Measurements from ENCODE around the gene ZDHHC20. TPM values are rescaled to one million over a fixed set of nuclear protein-coding genes. Genes with fewer than 3 reads are reported as not detected.
A peak's percentile ranks its signal among the peaks of the same experiment; 100 is the strongest.

ZDHHC20 gene
- total and polyA plus RNA-seq, 12 donors, result 6.3 to 28.5 (median 13.9) TPM

DNA sequence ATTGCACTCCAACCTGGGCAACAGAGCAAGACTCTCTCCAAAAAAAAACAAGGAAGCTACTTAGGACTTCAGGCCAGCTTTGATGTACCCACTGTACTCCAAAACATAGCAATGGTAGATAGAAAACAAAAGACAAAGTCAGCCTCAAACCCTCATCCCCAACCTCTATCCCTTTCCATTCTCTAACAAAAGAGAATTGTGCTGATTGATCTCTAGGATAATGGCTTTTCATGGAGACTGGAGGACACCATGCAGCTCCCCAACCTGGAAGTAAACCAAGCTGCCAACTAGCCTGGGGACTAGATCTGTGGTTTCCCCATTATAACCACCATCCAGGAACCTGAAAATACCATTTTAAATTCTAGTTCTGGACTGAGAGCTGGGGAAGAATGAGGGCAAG, 4.3 kb upstream of the ZDHHC20 start:
- no peaks in the 10 kb centered on the region for H3K36me3 ChIP-seq

DNA sequence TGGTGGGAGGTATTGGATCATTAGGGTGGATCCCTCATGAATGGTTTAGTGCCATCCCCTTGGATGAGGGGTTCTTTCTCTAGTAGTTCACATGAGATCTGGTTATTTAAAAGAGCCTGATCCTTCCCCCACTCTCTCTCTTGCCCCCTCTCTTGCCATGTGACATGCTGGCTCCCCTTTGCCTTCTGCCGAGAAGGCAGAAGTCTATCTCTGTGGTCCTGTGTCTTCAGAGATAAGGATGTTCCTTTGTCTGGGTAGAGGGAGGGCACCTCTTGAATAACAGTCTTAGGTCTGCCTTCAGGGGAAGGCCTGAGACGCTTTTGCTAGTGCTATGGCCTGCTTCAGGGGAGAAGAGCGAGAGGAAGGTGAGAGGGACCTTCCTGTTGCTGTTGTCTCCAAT, 2.0 kb upstream of the ZDHHC20 start:
- ATAC-seq (no peak), DNase-seq (no peak)
- H3K36me3 ChIP-seq, result no peaks in the 10 kb centered on the region
- no peak overlapping the region for H3K4me3 ChIP-seq
- no peaks in the 10 kb centered on the region for H3K9me3 ChIP-seq
- H3K27me3 ChIP-seq, result no peaks in the 10 kb centered on the region
- 73 to 75% methylated on average over 3 of the region's 3 CpGs for whole genome bisulfite sequencing, 2 donors
- H3K27ac ChIP-seq, result no peak overlapping the region
- TF ChIP-seq, protein P1, sequence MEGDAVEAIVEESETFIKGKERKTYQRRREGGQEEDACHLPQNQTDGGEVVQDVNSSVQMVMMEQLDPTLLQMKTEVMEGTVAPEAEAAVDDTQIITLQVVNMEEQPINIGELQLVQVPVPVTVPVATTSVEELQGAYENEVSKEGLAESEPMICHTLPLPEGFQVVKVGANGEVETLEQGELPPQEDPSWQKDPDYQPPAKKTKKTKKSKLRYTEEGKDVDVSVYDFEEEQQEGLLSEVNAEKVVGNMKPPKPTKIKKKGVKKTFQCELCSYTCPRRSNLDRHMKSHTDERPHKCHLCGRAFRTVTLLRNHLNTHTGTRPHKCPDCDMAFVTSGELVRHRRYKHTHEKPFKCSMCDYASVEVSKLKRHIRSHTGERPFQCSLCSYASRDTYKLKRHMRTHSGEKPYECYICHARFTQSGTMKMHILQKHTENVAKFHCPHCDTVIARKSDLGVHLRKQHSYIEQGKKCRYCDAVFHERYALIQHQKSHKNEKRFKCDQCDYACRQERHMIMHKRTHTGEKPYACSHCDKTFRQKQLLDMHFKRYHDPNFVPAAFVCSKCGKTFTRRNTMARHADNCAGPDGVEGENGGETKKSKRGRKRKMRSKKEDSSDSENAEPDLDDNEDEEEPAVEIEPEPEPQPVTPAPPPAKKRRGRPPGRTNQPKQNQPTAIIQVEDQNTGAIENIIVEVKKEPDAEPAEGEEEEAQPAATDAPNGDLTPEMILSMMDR (IDR thresholded peaks at IDR 0.05), result no peak
- peaks cover 4 to 24% (median 17%) of the 10 kb centered on the region in 9 donors for H3K4me1 ChIP-seq
- intact Hi-C loops (cut with DNase I), result loop anchor here in 1 of 10 donors (10.0 kb wide), 1 partner anchor 286 kb away; the partner anchor contains the start of genes MRPL57 and SKA3

More for the DNA sequence above, 4.3 kb upstream of the ZDHHC20 start:
- Histone ChIP-seq H3K27ac (no peak overlapping the region), H3K4me1 (peaks cover 0 to 4% (median 0%) of the 10 kb centered on the region in 9 donors), H3K4me3 (no peak overlapping the region), H3K27me3 (no peaks in the 10 kb centered on the region), H3K9me3 (peaks cover 0 to 2% (median 0%) of the 10 kb centered on the region in 11 donors)
- ATAC-seq (no peak), DNase-seq (no peak)
- intact Hi-C loops (cut with DNase I), result loop anchor here in 1 of 10 donors (10.0 kb wide), 1 partner anchor 289 kb away; the partner anchor contains the start of genes MRPL57 and SKA3
- TF ChIP-seq, protein P1 (IDR thresholded peaks at IDR 0.05), result no peak

DNA sequence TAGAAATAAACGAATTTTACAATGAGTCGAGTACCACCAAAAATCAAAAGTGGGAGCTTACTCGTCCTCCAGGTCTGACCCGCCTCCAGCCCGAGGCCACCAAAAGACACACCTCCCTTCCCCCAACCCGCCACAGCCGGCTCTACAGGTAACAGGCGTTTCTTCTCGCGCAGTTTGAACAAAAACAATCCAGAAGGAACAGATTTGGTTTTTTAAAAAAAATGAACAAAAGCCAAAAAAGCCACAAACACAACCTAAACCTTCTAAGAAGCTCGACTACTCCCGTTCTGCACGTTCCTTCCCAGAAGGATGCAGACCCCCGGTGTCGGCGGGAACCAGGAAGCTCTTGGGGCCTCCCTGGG, 671 bp downstream of the ZDHHC20 start:
- H3K27me3 ChIP-seq, result no peaks in the 10 kb centered on the region
- H3K27ac ChIP-seq, result peak overlapping the region; percentile 81 to 99 (median 94)
- peak; percentile 23 to 35 for DNase-seq
- intact Hi-C loops (cut with DNase I), result loop anchor here in 4 of 10 donors (2.0 to 5.0 kb wide), 2 partner anchors 24 to 161 kb away; no protein-coding TSS in a partner anchor
- ATAC-seq, result peak in 4 of 8 donors; percentile 34 to 59 (median 36)
- WGBS, 2 donors, result 0% methylated on average over 16 of the region's 16 CpGs
- peaks cover 0 to 5% (median 0%) of the 10 kb centered on the region in 11 donors for H3K9me3 ChIP-seq
- TF ChIP-seq, protein P1 (IDR thresholded peaks at IDR 0.05), result no peak
- H3K4me3 ChIP-seq, result peak overlapping the region; percentile 72 to 100 (median 96)
- H3K36me3 ChIP-seq, result no peaks in the 10 kb centered on the region
- peaks cover 4 to 43% (median 17%) of the 10 kb centered on the region in 9 donors for H3K4me1 ChIP-seq

DNA sequence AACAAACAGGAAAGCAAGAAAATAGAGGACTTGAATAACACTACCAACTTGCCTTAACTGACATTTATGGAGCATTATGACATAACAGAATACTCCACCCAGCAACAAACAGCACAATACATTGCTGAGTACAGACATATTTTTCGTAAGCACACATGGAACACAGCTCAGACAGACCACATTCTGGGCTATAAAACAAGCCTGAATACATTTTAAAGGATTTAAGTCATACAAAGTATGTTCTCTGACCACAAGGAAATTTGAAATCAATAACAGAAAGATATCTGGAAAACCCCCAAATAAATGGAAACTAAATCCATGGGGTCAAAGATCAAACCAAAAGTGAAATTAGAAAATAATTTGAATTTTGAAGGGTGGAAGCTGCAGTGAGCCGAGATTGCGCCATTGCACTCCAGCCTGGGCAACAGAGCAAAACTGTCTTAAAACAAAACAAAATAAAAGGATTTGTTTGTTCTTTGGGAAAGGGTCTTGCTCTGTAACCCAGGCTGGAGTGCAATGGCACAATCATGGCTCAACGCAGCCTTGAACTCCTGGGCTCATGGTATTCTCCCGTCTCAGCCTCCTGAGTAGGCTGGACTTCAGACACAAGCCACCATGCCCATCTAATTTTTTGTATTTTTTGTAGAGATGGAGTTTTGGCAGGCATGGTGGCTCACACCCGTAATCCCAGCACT, 5.6 kb downstream of the ZDHHC20 start:
- Histone ChIP-seq H3K9me3 (peaks cover 0 to 17% (median 6%) of the 10 kb centered on the region in 11 donors), H3K27ac (peak overlapping the region in 1 of 10 donors; percentile 81), H3K27me3 (no peaks in the 10 kb centered on the region), H3K4me3 (no peak overlapping the region), H3K36me3 (no peaks in the 10 kb centered on the region), H3K4me1 (peaks cover 4 to 80% (median 17%) of the 10 kb centered on the region in 9 donors)
- 96 to 99% methylated on average over 6 of the region's 6 CpGs for WGBS, 2 donors
- DNase-seq (no peak), ATAC-seq (no peak)
- TF ChIP-seq, protein P1 (IDR thresholded peaks at IDR 0.05), result no peak
- intact Hi-C loops (cut with DNase I), result no loop called here
